ENCODE results near the gene TMEM42.

GRCh38 chr3:44875596-44875995 is 13.9 kb downstream of the TMEM42 start:
- no peak for TF ChIP-seq ZNF274 (IDR thresholded peaks at IDR 0.05; ENCODE audit: insufficient read depth, insufficient read length)
- TF ChIP-seq PAX8 (IDR thresholded peaks at IDR 0.05), result no peak

Measured in GM12878 (cell line).